ENCODE measurements around the gene WDR89. TPM values are rescaled to one million over a fixed set of nuclear protein-coding genes. Genes with fewer than 3 reads are reported as not detected.

Gene WDR89
- total RNA-seq, 1 experiment from 2014 or later, result 17.4 TPM

GRCh38 chr14:63611078-63611477, 30.6 kb downstream of the WDR89 start:
- Mint-ChIP-seq H3K4me3 (ENCODE audit: unreplicated experiment) (no peak overlapping the region), H3K27me3 (ENCODE audit: insufficient read depth, unreplicated experiment) (no peaks in the 10 kb centered on the region), H3K36me3 (ENCODE audit: insufficient read depth, unreplicated experiment) (peaks cover 28% of the 10 kb centered on the region), H3K27ac (ENCODE audit: low read depth, unreplicated experiment) (no peak overlapping the region), H3K9me3 (ENCODE audit: unreplicated experiment) (no peaks in the 10 kb centered on the region), H3K4me1 (ENCODE audit: insufficient read depth, unreplicated experiment) (peaks cover 2% of the 10 kb centered on the region)
- intact Hi-C loops (cut with micrococcal nuclease), result no loop called here
- no peak for DNase-seq (ENCODE audit: unreplicated experiment)
- BruUV-seq (replicated peaks), result no TSS peak
- CTCF ChIA-PET, result no interaction called here
- POLR2A ChIA-PET, result no interaction called here
- TF ChIP-seq, protein P1, sequence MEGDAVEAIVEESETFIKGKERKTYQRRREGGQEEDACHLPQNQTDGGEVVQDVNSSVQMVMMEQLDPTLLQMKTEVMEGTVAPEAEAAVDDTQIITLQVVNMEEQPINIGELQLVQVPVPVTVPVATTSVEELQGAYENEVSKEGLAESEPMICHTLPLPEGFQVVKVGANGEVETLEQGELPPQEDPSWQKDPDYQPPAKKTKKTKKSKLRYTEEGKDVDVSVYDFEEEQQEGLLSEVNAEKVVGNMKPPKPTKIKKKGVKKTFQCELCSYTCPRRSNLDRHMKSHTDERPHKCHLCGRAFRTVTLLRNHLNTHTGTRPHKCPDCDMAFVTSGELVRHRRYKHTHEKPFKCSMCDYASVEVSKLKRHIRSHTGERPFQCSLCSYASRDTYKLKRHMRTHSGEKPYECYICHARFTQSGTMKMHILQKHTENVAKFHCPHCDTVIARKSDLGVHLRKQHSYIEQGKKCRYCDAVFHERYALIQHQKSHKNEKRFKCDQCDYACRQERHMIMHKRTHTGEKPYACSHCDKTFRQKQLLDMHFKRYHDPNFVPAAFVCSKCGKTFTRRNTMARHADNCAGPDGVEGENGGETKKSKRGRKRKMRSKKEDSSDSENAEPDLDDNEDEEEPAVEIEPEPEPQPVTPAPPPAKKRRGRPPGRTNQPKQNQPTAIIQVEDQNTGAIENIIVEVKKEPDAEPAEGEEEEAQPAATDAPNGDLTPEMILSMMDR (IDR thresholded peaks at IDR 0.05; ENCODE audit: unreplicated experiment), result no peak

DNA sequence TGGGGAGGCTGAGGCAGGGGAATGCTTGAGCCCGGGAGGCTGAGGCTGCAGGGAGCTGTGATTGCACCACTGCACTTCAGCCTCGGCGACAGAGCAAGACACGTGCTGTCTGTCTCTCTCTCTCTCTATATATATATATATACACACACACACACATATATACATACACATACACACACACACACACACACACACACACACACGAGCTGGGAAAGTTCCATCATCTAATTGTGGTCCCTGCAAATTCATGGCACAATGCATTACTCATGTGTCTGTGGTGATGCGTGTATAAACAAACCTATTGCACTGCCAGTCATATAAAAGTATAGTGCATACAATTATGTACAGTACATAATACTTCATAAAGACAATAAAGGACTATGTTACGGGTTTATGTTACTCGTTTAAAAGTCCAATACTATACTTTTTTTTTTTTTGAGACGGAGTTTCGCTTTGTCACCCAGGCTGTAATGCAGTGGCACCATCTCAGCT, 36.6 kb downstream of the WDR89 start:
- Mint-ChIP-seq H3K4me1 (ENCODE audit: insufficient read depth, unreplicated experiment) (no peaks in the 10 kb centered on the region), H3K36me3 (ENCODE audit: insufficient read depth, unreplicated experiment) (peaks cover 29% of the 10 kb centered on the region), H3K27ac (ENCODE audit: low read depth, unreplicated experiment) (no peak overlapping the region), H3K4me3 (ENCODE audit: unreplicated experiment) (no peak overlapping the region), H3K27me3 (ENCODE audit: insufficient read depth, unreplicated experiment) (no peaks in the 10 kb centered on the region), H3K9me3 (ENCODE audit: unreplicated experiment) (no peaks in the 10 kb centered on the region)
- ChIA-PET POLR2A (no interaction called here), CTCF (interaction anchor here (0.7 kb wide), 1 partner anchor 136 kb away, joined by 3 read pairs; no protein-coding TSS in a partner anchor)
- no TSS peak for BruUV-seq (replicated peaks)
- DNase-seq (ENCODE audit: unreplicated experiment), result no peak
- intact Hi-C loops (cut with micrococcal nuclease), result no loop called here
- TF ChIP-seq, protein P1 (IDR thresholded peaks at IDR 0.05; ENCODE audit: unreplicated experiment), result no peak

- peaks cover 32% of the 10 kb centered on the region for H3K36me3 Mint-ChIP-seq (ENCODE audit: insufficient read depth, unreplicated experiment)
- H3K27ac Mint-ChIP-seq (ENCODE audit: low read depth, unreplicated experiment), result no peak overlapping the region
- intact Hi-C loops (cut with micrococcal nuclease), result no loop called here
- POLR2A ChIA-PET, result no interaction called here
- H3K9me3 Mint-ChIP-seq (ENCODE audit: unreplicated experiment), result no peaks in the 10 kb centered on the region
- CTCF ChIA-PET, result interaction anchor here (0.7 kb wide), 1 partner anchor 137 kb away, joined by 3 read pairs; no protein-coding TSS in a partner anchor
- no TSS peak for BruUV-seq (replicated peaks)
- H3K4me3 Mint-ChIP-seq (ENCODE audit: unreplicated experiment), result no peak overlapping the region
- H3K4me1 Mint-ChIP-seq (ENCODE audit: insufficient read depth, unreplicated experiment), result no peaks in the 10 kb centered on the region
- no peak for DNase-seq (ENCODE audit: unreplicated experiment)
- TF ChIP-seq, protein P1 (IDR thresholded peaks at IDR 0.05; ENCODE audit: unreplicated experiment), result no peak
- no peaks in the 10 kb centered on the region for H3K27me3 Mint-ChIP-seq (ENCODE audit: insufficient read depth, unreplicated experiment)
Observed at GRCh38 chr14:63604626-63605025, 37.0 kb downstream of the WDR89 start.

DNA sequence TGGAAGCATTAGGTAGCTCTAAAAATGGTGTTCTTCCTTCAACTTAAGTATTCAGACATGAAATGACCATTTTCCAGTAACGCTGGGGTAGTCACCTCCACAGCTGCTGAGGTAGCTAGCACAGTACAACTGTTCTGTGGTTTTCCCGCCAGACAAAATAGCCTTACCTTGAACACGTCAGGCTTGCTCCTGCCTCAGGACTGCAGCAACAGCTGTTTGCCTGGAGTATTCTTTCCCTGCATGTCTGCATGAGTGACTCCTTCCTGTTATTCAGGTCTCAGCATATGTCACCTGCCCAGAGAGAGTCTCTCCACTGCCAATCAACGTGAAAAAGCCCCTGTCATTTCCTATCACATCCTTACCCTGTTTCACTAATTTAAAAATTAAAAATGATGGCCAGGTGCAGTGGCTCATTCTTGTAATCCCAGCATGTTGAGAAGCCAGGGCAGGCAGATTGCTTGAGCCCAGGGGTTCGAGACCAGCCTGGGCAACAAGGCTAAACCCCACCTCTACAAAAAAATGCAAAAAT, 37.9 kb downstream of the WDR89 start:
- no TSS peak for BruUV-seq (replicated peaks)
- Mint-ChIP-seq H3K4me1 (ENCODE audit: insufficient read depth, unreplicated experiment) (no peaks in the 10 kb centered on the region), H3K36me3 (ENCODE audit: insufficient read depth, unreplicated experiment) (peaks cover 41% of the 10 kb centered on the region), H3K4me3 (ENCODE audit: unreplicated experiment) (no peak overlapping the region), H3K27me3 (ENCODE audit: insufficient read depth, unreplicated experiment) (no peaks in the 10 kb centered on the region), H3K27ac (ENCODE audit: low read depth, unreplicated experiment) (no peak overlapping the region), H3K9me3 (ENCODE audit: unreplicated experiment) (no peaks in the 10 kb centered on the region)
- TF ChIP-seq, protein P1 (IDR thresholded peaks at IDR 0.05; ENCODE audit: unreplicated experiment), result no peak
- intact Hi-C loops (cut with micrococcal nuclease), result no loop called here
- no peak for DNase-seq (ENCODE audit: unreplicated experiment)
- ChIA-PET POLR2A (no interaction called here), CTCF (interaction anchor here (0.6 kb wide), 1 partner anchor 141 kb away, joined by 3 read pairs; no protein-coding TSS in a partner anchor)

Measured in MCF 10A (cell line).